Esophagus squamous epithelium (tissue), 5 donors: ENCODE data around the gene NRCAM. TPM values are rescaled to one million over a fixed set of nuclear protein-coding genes. Genes with fewer than 3 reads are reported as not detected.
"Not testable (repeated sequence)": the region's sequence is repeated elsewhere in the genome, so short reads cannot be mapped to it uniquely, and the experiment has no call there.

Experiments
- DNase-seq: peaks from one replicate; lab custom pipeline; 2025; lab: John Stamatoyannopoulos, UW
- H3K27ac ChIP-seq, 4 donors: fragments of 200-600 bp; sonication (generic); one replicate each; pipeline ENCODE4 v1.5.1; 2016 to 2019; ENCODE audit warnings: mild to moderate bottlenecking in 1 of 4
- H3K27me3 ChIP-seq, 4 donors: fragments of 200-600 bp; sonication (generic); 1 replicate in 3 of 4; 2 replicates in 1 of 4; pipeline versions ENCODE4 v1.5.1 to v1.6.0; 2017 to 2021; ENCODE audit warnings: antibody characterized with exemption in 1 of 4
- H3K36me3 ChIP-seq, 3 donors: fragments of 200-600 bp; sonication (generic); one replicate each; pipeline ENCODE4 v1.5.1; 2016 to 2019
- H3K4me1 ChIP-seq, 3 donors: fragments of 200-600 bp; sonication (generic); one replicate each; pipeline ENCODE4 v1.5.1; 2017 to 2019
- H3K4me3 ChIP-seq, 4 donors: fragments of 200-600 bp; sonication (generic); 1 replicate in 3 of 4; 2 replicates in 1 of 4; pipeline ENCODE4 v1.5.1; 2016 to 2019; ENCODE audit warnings: mild to moderate bottlenecking in 2 of 4, moderate library complexity in 1 of 4
- H3K9me3 ChIP-seq, 3 donors: fragments of 200-600 bp; sonication (generic); one replicate each; pipeline ENCODE4 v1.5.1; 2016 to 2019
- POLR2A ChIP-seq, 4 donors: fragments of 450-650 bp; IDR thresholded peaks; one replicate each; pipeline ENCODE4 v1.6.1; 2017; ENCODE audit warnings: antibody characterized with exemption in 4 of 4, mild to moderate bottlenecking in 4 of 4, moderate library complexity in 3 of 4
- WGBS, 2 donors: methylation state at CpG; one replicate each; pipeline ENCODE4 v1.1.5; 2018; 5-methylcytosine and 5-hydroxymethylcytosine counted together
- intact Hi-C: fragments of 100-400 bp; cut with DNase I; formaldehyde crosslinking; loops from one replicate; pipeline ENCODE4 v1.15.0; 2022
- total RNA-seq, 4 donors: library from RNA; depleted of rRNA; stranded (reverse); fragments of >200 nt; gene quantifications; one replicate each; pipeline ENCODE4 v1.1.0, GENCODE V29; 2016
- TF ChIP-seq, protein P1 (sequence below), 6 experiments: fragments of 450-650 bp in 4 of 6; fragments of 200-600 bp in 2 of 6; sonication (generic) in 2 of 6; IDR thresholded peaks; one replicate each; pipeline ENCODE4 v1.5.1; 2016 to 2019; ENCODE audit warnings: antibody characterized with exemption in 6 of 6, mild to moderate bottlenecking in 4 of 6, moderate library complexity in 4 of 6
- donor health status: DM: yes; HTN: yes; CAD: no.

NRCAM gene
- total RNA-seq, 4 donors from 2014 or later: 1.5 to 9.8 (median 6.3) TPM; not detected in 1

DNA sequence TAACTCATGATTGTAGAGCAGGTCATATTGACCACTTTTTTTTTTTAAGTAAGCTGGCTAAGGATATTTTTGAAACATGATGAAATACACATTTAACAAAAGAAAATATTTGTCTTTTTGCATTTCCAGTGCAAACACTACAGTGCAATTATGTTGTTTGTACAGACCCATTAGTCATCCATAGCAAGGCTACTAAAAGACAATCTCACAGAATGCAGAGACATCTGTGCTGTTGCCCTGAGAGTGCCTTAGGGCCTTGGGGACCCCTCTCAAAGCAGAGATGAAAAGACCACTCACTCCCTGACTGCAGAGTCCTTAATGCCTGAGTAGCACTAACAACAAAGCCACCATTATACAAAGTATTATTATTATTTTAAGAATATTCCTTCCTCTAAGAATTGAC, 104.5 kb downstream of the NRCAM start:
- TF ChIP-seq, protein P1, sequence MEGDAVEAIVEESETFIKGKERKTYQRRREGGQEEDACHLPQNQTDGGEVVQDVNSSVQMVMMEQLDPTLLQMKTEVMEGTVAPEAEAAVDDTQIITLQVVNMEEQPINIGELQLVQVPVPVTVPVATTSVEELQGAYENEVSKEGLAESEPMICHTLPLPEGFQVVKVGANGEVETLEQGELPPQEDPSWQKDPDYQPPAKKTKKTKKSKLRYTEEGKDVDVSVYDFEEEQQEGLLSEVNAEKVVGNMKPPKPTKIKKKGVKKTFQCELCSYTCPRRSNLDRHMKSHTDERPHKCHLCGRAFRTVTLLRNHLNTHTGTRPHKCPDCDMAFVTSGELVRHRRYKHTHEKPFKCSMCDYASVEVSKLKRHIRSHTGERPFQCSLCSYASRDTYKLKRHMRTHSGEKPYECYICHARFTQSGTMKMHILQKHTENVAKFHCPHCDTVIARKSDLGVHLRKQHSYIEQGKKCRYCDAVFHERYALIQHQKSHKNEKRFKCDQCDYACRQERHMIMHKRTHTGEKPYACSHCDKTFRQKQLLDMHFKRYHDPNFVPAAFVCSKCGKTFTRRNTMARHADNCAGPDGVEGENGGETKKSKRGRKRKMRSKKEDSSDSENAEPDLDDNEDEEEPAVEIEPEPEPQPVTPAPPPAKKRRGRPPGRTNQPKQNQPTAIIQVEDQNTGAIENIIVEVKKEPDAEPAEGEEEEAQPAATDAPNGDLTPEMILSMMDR (IDR thresholded peaks at IDR 0.05): no peak
- TF ChIP-seq POLR2A (IDR thresholded peaks at IDR 0.05): no peak
- H3K4me3 ChIP-seq: no peak overlapping the region
- H3K4me1 ChIP-seq: no peaks in the 10 kb centered on the region
- H3K27ac ChIP-seq: no peak overlapping the region
- H3K27me3 ChIP-seq: no peaks in the 10 kb centered on the region
- H3K36me3 ChIP-seq: no peaks in the 10 kb centered on the region
- no peak for DNase-seq
- intact Hi-C loops: no loop called here
- no peaks in the 10 kb centered on the region for H3K9me3 ChIP-seq

DNA sequence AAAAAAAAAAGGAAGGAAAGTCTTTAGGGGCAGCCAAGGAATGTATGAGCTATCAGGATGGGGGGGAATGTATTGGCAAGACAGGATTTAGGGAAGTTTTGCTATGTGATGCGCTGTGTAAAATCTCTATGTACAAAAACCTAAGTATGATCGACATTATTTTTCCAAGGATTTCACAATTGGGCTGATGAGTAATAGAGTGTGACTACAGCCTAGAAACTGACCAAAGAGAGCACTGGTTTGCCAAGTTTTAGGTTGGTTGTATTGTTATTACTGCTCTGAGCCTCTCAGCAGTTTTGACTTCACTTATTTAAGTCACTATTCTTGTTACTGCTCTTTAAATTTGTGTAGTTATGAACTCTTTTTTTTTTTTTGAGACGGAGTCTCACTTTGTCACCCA, 107.3 kb downstream of the NRCAM start:
- 57 to 76% methylated on average over 3 of the region's 3 CpGs for WGBS, 2 donors
- Histone ChIP-seq H3K27me3 (no peaks in the 10 kb centered on the region), H3K36me3 (no peaks in the 10 kb centered on the region), H3K27ac (no peak overlapping the region), H3K4me3 (no peak overlapping the region), H3K9me3 (no peaks in the 10 kb centered on the region), H3K4me1 (no peaks in the 10 kb centered on the region)
- no peak for DNase-seq
- intact Hi-C loops: no loop called here
- TF ChIP-seq, protein P1 (IDR thresholded peaks at IDR 0.05): no peak
- TF ChIP-seq POLR2A (IDR thresholded peaks at IDR 0.05): no peak

DNA sequence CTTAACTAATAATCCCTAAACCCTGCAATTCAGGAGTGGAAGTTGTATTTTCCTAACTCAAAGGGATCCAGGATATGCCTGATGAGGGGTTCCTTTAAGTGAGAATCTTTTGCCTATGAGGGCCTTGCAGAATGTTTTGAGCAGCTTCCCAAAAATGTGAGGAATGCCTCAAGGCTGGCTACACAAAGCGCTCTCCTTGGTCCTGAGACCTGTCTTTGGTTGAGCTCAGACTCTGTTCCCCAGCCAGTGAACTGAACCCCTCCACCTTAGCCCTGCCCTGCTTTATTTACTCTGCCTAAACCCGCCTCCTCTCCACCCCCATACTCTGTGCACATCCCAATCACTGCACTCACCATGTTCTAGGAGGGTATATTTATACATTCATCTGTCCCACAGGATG, 108.6 kb downstream of the NRCAM start:
- H3K36me3 ChIP-seq: no peaks in the 10 kb centered on the region
- intact Hi-C loops: no loop called here
- H3K27me3 ChIP-seq: no peaks in the 10 kb centered on the region
- 52 to 53% methylated on average over 2 of the region's 2 CpGs for WGBS, 2 donors
- no peak overlapping the region for H3K27ac ChIP-seq
- H3K4me1 ChIP-seq: no peaks in the 10 kb centered on the region
- no peak for DNase-seq
- H3K9me3 ChIP-seq: no peaks in the 10 kb centered on the region
- H3K4me3 ChIP-seq: no peak overlapping the region
- TF ChIP-seq, protein P1 (IDR thresholded peaks at IDR 0.05): no peak
- no peak for TF ChIP-seq POLR2A (IDR thresholded peaks at IDR 0.05)

DNA sequence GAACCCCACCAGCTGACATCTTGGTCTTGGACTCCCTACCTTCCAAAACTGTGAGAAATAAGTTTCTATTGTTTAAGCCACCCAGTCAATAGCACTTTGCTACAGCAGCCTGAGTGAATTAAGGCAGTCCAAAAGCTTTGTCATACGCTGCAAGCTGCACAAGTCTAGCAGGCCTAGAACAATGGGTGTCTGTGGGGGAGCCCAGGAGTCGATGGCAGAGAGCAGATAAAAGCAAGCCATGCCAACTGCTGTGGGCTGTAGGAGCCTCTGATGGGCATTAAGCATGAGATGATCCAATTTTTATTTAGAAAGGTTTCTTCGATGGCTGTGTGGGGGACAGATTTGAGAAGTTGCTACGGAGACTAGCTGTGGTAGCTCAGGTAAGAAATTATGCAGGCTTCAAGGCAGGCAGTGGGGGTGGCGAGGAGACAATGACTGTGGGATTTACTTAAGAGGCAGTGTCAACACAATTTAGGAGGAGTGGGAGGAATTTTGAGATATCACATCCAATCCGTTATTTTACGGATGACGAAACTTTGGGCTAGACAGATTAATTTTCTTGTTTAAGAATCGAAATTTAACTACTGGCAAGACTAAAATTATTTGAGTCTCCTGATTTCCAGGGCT, 110.4 kb downstream of the NRCAM start:
- DNase-seq: no peak
- no peaks in the 10 kb centered on the region for H3K36me3 ChIP-seq
- WGBS, 2 donors: 77 to 82% methylated on average over 9 of the region's 9 CpGs

DNA sequence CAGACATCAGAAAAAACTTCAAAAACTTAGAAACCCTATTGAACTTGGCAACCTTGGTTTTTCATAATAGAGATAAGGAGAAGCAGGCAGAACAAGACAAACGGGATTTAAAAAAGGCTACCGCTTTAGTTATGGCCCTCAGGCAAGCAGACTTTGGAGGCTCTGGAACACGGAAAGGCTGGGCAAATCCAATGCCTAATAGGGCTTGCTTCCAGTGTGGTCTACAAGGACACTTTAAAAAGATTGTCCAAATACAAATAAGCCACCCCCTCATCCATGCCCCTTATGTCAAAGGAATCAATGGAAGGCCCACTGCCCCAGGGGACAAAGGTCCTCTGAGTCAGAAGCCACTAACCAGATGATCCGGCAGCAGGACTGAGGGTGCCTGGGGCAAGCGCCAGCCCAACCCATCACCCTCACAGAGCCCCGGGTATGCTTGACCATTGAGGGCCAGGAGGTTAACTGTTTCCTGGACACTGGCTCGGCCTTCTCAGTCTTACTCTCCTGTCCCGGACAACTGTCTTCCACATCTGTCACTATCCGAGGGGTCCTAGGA, 115.3 kb downstream of the NRCAM start:
- 57 to 65% methylated on average over 8 to 9 of the region's 9 CpGs for WGBS, 2 donors
- Histone ChIP-seq H3K4me3 (no peak overlapping the region), H3K27ac (no peak overlapping the region), H3K27me3 (no peaks in the 10 kb centered on the region), H3K4me1 (peaks cover 0 to 8% (median 0%) of the 10 kb centered on the region in 3 donors), H3K36me3 (no peaks in the 10 kb centered on the region), H3K9me3 (no peaks in the 10 kb centered on the region)
- DNase-seq: no peak
- intact Hi-C loops: no loop called here
- TF ChIP-seq, protein P1 (IDR thresholded peaks at IDR 0.05): no peak
- TF ChIP-seq POLR2A (IDR thresholded peaks at IDR 0.05): no peak

More for the DNA sequence above, 110.4 kb downstream of the NRCAM start:
- H3K9me3 ChIP-seq: no peaks in the 10 kb centered on the region
- peaks cover 0 to 5% (median 0%) of the 10 kb centered on the region in 3 donors for H3K4me1 ChIP-seq
- H3K27me3 ChIP-seq: no peaks in the 10 kb centered on the region
- intact Hi-C loops: no loop called here
- no peak for TF ChIP-seq POLR2A (IDR thresholded peaks at IDR 0.05)
- TF ChIP-seq, protein P1 (IDR thresholded peaks at IDR 0.05): no peak
- no peak overlapping the region for H3K4me3 ChIP-seq
- no peak overlapping the region for H3K27ac ChIP-seq

GRCh38 chr7:108340406-108340805, 115.8 kb downstream of the NRCAM start:
- intact Hi-C loops, H3K36me3 ChIP-seq: not testable (repeated sequence)
- 78 to 79% methylated on average over 5 to 6 of the region's 6 CpGs for WGBS, 2 donors

More at GRCh38 chr7:108340406-108340805, 115.8 kb downstream of the NRCAM start:
- not testable (repeated sequence) for H3K9me3 ChIP-seq, H3K4me1 ChIP-seq, H3K27me3 ChIP-seq, H3K4me3 ChIP-seq, H3K27ac ChIP-seq, DNase-seq
